ENCODE data around the gene NUP35. TPM values are rescaled to one million over a fixed set of nuclear protein-coding genes. Genes with fewer than 3 reads are reported as not detected.

The NUP35 gene
- total and polyA plus RNA-seq, 8 donors, result 13.3 to 27.9 (median 24.8) TPM

GRCh38 chr2:183172220-183172887, 48.1 kb downstream of the NUP35 start:
- TF ChIP-seq CTCF (IDR thresholded peaks at IDR 0.05), result no peak
- DNase-seq (no peak), ATAC-seq (no peak)
- Histone ChIP-seq H3K27me3 (no peaks in the 10 kb centered on the region), H3K36me3 (no peaks in the 10 kb centered on the region), H3K4me1 (no peaks in the 10 kb centered on the region), H3K9me3 (peaks cover 0 to 8% of the 10 kb centered on the region in 2 donors), H3K27ac (no peak overlapping the region), H3K4me3 (no peak overlapping the region)
- intact Hi-C loops (cut with DNase I), result no loop called here

DNA sequence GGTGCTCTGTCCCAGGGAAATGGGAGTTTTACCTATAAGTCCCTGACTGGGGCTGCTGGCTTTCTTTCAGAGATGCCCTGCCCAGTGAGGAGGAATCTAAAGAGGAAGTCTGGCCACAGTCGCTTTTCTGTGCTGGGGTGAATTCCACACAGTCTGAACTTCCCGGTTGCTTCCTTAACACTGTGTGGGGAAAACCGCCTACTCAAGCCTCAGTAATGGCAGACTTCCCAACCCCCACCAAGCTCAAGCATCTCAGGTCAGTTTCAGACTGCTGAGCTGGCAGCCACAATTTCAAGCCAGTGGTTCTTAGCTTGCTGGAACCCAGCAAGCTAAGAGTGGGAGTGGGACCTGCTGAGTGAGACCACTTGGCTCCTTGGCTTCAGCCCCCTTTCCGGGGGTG, 54.9 kb downstream of the NUP35 start:
- H3K36me3 ChIP-seq, result peaks cover 0 to 22% of the 10 kb centered on the region in 2 donors
- H3K4me1 ChIP-seq, result no peaks in the 10 kb centered on the region
- intact Hi-C loops (cut with DNase I), result no loop called here
- H3K9me3 ChIP-seq, result peaks cover 0 to 22% of the 10 kb centered on the region in 2 donors
- no peaks in the 10 kb centered on the region for H3K27me3 ChIP-seq
- DNase-seq (no peak), ATAC-seq (no peak)
- TF ChIP-seq CTCF (IDR thresholded peaks at IDR 0.05), result no peak
- H3K4me3 ChIP-seq, result no peak overlapping the region
- no peak overlapping the region for H3K27ac ChIP-seq

DNA sequence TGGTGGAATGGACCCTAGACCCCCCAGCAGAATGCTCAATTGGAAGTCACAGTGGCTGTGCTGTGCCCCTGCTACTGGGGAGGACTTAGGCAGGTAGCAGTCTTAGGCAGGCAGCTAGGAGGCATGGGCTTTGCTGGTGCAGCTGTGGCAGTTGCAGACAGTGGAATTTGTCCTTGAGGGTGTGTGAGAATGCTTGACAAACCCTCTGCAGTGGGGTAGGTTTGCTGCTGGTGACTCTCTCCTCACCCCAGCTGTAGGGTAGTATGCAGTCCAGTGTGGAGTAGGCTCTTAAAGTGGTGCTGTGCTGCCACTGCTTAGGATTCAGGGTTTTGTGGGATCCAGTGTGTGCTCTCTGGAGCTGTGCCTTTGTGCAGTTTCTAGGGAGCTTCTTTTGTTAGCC, 61.3 kb downstream of the NUP35 start:
- Histone ChIP-seq H3K27ac (no peak overlapping the region), H3K9me3 (peaks cover 0 to 17% of the 10 kb centered on the region in 2 donors), H3K4me3 (no peak overlapping the region), H3K36me3 (peaks cover 0 to 58% of the 10 kb centered on the region in 2 donors), H3K27me3 (no peaks in the 10 kb centered on the region), H3K4me1 (no peaks in the 10 kb centered on the region)
- peak in 1 of 4 donors; percentile 17 for DNase-seq
- intact Hi-C loops (cut with DNase I), result no loop called here
- no peak for TF ChIP-seq CTCF (IDR thresholded peaks at IDR 0.05)
- ATAC-seq, result peak; percentile 76

DNA sequence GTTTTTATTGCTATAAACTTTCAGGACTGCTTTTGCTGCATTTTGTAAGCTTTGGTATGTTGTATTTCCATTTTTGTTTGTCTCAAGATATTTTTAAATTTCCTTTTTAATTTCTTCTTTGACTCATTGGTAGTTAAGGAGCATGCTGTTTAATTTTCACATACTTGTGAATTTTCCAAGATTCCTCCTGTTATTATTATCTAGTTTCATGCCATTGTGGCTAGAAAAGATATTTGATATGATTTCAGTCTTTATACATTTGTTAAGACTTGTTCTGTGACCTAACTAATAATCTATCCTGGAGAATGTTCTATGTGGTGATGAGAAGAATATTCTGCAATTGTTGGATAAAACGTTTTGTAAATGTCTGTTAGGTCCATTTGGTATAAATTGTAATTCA, 62.1 kb downstream of the NUP35 start:
- H3K27ac ChIP-seq, result no peak overlapping the region
- no peaks in the 10 kb centered on the region for H3K4me1 ChIP-seq
- DNase-seq, result no peak
- H3K36me3 ChIP-seq, result peaks cover 0 to 62% of the 10 kb centered on the region in 2 donors
- no peak overlapping the region for H3K4me3 ChIP-seq
- TF ChIP-seq CTCF (IDR thresholded peaks at IDR 0.05), result no peak
- ATAC-seq, result no peak
- intact Hi-C loops (cut with DNase I), result no loop called here
- H3K27me3 ChIP-seq, result no peaks in the 10 kb centered on the region
- H3K9me3 ChIP-seq, result peaks cover 0 to 17% of the 10 kb centered on the region in 2 donors

DNA sequence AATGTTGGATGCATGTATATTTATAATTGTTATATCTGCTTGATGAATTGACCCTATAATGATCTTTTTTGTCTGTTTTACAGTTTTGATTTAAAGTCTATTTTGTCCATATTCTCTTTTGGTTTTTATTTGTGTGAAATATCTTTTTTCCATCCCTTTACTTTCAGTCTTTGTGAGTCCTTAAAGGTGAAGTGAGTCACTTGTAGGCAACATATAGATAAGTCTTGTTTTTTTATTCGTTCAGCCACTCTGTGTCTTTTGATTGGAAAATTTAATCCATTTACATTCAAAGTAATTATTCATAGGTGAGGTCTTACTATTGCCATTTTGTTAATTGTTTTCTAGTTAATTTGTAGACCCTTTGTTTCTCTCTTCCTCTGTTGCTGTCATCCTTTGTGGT, 62.5 kb downstream of the NUP35 start:
- no peak for DNase-seq
- H3K4me1 ChIP-seq, result no peaks in the 10 kb centered on the region
- H3K27me3 ChIP-seq, result no peaks in the 10 kb centered on the region
- H3K4me3 ChIP-seq, result no peak overlapping the region
- no peak overlapping the region for H3K27ac ChIP-seq
- no peak for ATAC-seq
- intact Hi-C loops (cut with DNase I), result no loop called here
- H3K9me3 ChIP-seq, result peaks cover 0 to 17% of the 10 kb centered on the region in 2 donors
- TF ChIP-seq CTCF (IDR thresholded peaks at IDR 0.05), result no peak
- H3K36me3 ChIP-seq, result peaks cover 0 to 62% of the 10 kb centered on the region in 2 donors

All from left lung (tissue), 10 donors.